ENCODE measurements around the gene RAB38. TPM values are rescaled to one million over a fixed set of nuclear protein-coding genes. Genes with fewer than 3 reads are reported as not detected.

The RAB38 gene
- polyA plus RNA-seq, 3 donors: 0.25 to 1.3 (median 0.69) TPM

GRCh38 chr11:88146106-88146505 is 29.1 kb downstream of the RAB38 start:
- no peaks in the 10 kb centered on the region for H3K36me3 ChIP-seq (replicated peaks in 1 of 2; ENCODE audit: control insufficient read depth in 1 of 2, insufficient read depth in 2 of 2, low read length in 2 of 2)
- no peak overlapping the region for H3K4me3 Mint-ChIP-seq
- H3K4me2 ChIP-seq (replicated peaks; ENCODE audit: extremely low read depth, low read length, poor library complexity, severe bottlenecking): no peak overlapping the region
- no peaks in the 10 kb centered on the region for H4K20me1 ChIP-seq (ENCODE audit: insufficient read depth, low read length)
- no peaks in the 10 kb centered on the region for H3K36me3 Mint-ChIP-seq
- H3K27me3 ChIP-seq (ENCODE audit: control insufficient read depth in 2 of 2, insufficient read depth in 2 of 2, low read length in 2 of 2): no peaks in the 10 kb centered on the region
- no peak overlapping the region for H3K9ac ChIP-seq (ENCODE audit: insufficient read depth, low read length, poor library complexity, severe bottlenecking)
- no peak overlapping the region for H3K4me3 ChIP-seq (replicated peaks in 1 of 3; ENCODE audit: low read depth in 2 of 3, low read length in 3 of 3)
- no peak for TF ChIP-seq CTCF (IDR thresholded peaks at IDR 0.05)
- intact Hi-C loops (cut with micrococcal nuclease): no loop called here
- H3K27ac ChIP-seq (ENCODE audit: low read depth in 1 of 2, low read length in 2 of 2): no peak overlapping the region
- H2AFZ ChIP-seq (ENCODE audit: insufficient read depth, low read depth, low read length, poor library complexity, severe bottlenecking): no peak overlapping the region
- no peaks in the 10 kb centered on the region for H3K27me3 Mint-ChIP-seq (ENCODE audit: low read depth in 3 of 3)
- no peaks in the 10 kb centered on the region for H3K79me2 ChIP-seq (ENCODE audit: insufficient read depth, low read length)
- DNase-seq: no peak
- H3K4me1 ChIP-seq (ENCODE audit: control insufficient read depth in 1 of 2, insufficient read depth in 2 of 2, low read length in 2 of 2): no peaks in the 10 kb centered on the region
- WGBS (ENCODE audit: insufficient coverage): no CpG with 5 or more reads among the region's 1 CpG
- H3K9me3 ChIP-seq (replicated peaks in 1 of 2; ENCODE audit: control insufficient read depth in 1 of 2, insufficient read depth in 1 of 2, low read length in 2 of 2): peaks cover 0 to 3% of the 10 kb centered on the region in 2 donors
- H3K27ac Mint-ChIP-seq: no peak overlapping the region
- peaks cover 0 to 7% (median 5%) of the 10 kb centered on the region in 7 donors for H3K9me3 Mint-ChIP-seq
- H3K4me1 Mint-ChIP-seq: no peaks in the 10 kb centered on the region

GRCh38 chr11:88139865-88140264 is 35.4 kb downstream of the RAB38 start:
- Histone ChIP-seq H3K4me1 (ENCODE audit: control insufficient read depth in 1 of 2, insufficient read depth in 2 of 2, low read length in 2 of 2) (no peaks in the 10 kb centered on the region), H3K9ac (ENCODE audit: insufficient read depth, low read length, poor library complexity, severe bottlenecking) (no peak overlapping the region), H3K9me3 (replicated peaks in 1 of 2; ENCODE audit: control insufficient read depth in 1 of 2, insufficient read depth in 1 of 2, low read length in 2 of 2) (no peaks in the 10 kb centered on the region), H3K27me3 (ENCODE audit: control insufficient read depth in 2 of 2, insufficient read depth in 2 of 2, low read length in 2 of 2) (no peaks in the 10 kb centered on the region), H3K4me2 (replicated peaks; ENCODE audit: extremely low read depth, low read length, poor library complexity, severe bottlenecking) (no peak overlapping the region), H3K79me2 (ENCODE audit: insufficient read depth, low read length) (no peaks in the 10 kb centered on the region), H3K4me3 (replicated peaks in 1 of 3; ENCODE audit: low read depth in 2 of 3, low read length in 3 of 3) (no peak overlapping the region), H2AFZ (ENCODE audit: insufficient read depth, low read depth, low read length, poor library complexity, severe bottlenecking) (no peak overlapping the region), H4K20me1 (ENCODE audit: insufficient read depth, low read length) (no peaks in the 10 kb centered on the region), H3K27ac (ENCODE audit: low read depth in 1 of 2, low read length in 2 of 2) (no peak overlapping the region), H3K36me3 (replicated peaks in 1 of 2; ENCODE audit: control insufficient read depth in 1 of 2, insufficient read depth in 2 of 2, low read length in 2 of 2) (no peaks in the 10 kb centered on the region)
- no peak for DNase-seq
- H3K36me3 Mint-ChIP-seq: no peaks in the 10 kb centered on the region
- peaks cover 0 to 3% (median 0%) of the 10 kb centered on the region in 3 donors for H3K27me3 Mint-ChIP-seq (ENCODE audit: low read depth in 3 of 3)
- no peak for TF ChIP-seq CTCF (IDR thresholded peaks at IDR 0.05)
- no peak overlapping the region for H3K4me3 Mint-ChIP-seq
- peaks cover 1 to 8% (median 5%) of the 10 kb centered on the region in 7 donors for H3K9me3 Mint-ChIP-seq
- WGBS (ENCODE audit: insufficient coverage): 100% methylated on average over 1 of the region's 1 CpG
- H3K4me1 Mint-ChIP-seq: no peaks in the 10 kb centered on the region
- intact Hi-C loops (cut with micrococcal nuclease): no loop called here
- H3K27ac Mint-ChIP-seq: peak overlapping the region in 1 of 7 donors; percentile 8
